Measurements from ENCODE around the gene CPLX3. TPM values are rescaled to one million over a fixed set of nuclear protein-coding genes. Genes with fewer than 3 reads are reported as not detected.

CPLX3 gene
- total RNA-seq, 1 experiment from 2014 or later: not detected

- H4K91ac ChIP-seq (ENCODE audit: insufficient read length, low read depth, low read length): no peak within 1 kb of the TSS
- Mint-ChIP-seq H3K4me1 (peaks cover 35 to 54% of the 10 kb centered on the region in 2 experiments), H3K27me3 (ENCODE audit: low read depth) (peaks cover 33% of the 10 kb centered on the region), H3K27ac (peak within 1 kb of the TSS in 1 of 3 experiments; percentile 71; a peak in 1 of 7 replicates), H3K4me3 (peak within 1 kb of the TSS; percentile 81 to 87), H3K36me3 (ENCODE audit: insufficient read depth in 1 of 3, low read depth in 3 of 3) (peaks cover 0 to 5% (median 4%) of the 10 kb centered on the region in 3 experiments; a peak in 3 of 7 replicates), H3K9me3 (no peaks in the 10 kb centered on the region)
- H4K5ac ChIP-seq (ENCODE audit: insufficient read length, low read depth, low read length): no peak within 1 kb of the TSS
- no peak within 1 kb of the TSS for H4K8ac ChIP-seq (replicated peaks; ENCODE audit: insufficient read length, low read depth, low read length)
- H3T11ph ChIP-seq (ENCODE audit: low read length): no peak within 1 kb of the TSS
- no peak within 1 kb of the TSS for H2BK5ac ChIP-seq (ENCODE audit: insufficient read length, low read length)
- H2AFZ ChIP-seq (ENCODE audit: low read length): no peak within 1 kb of the TSS
- no peak within 1 kb of the TSS for H2BK120ac ChIP-seq (ENCODE audit: low read depth, low read length, poor library complexity, severe bottlenecking)
- no peaks in the 10 kb centered on the region for H3K79me2 ChIP-seq (ENCODE audit: insufficient read depth, low read length)
- no CpG with 5 or more reads among the region's 74 CpGs for WGBS (ENCODE audit: extremely low coverage, insufficient read length, low lambda C conversion rate)
- H3K56ac ChIP-seq (ENCODE audit: insufficient read length, low read depth, low read length): no peak within 1 kb of the TSS
- no peak within 1 kb of the TSS for H3K27ac ChIP-seq (ENCODE audit: insufficient read length, low read depth, low read length)
- peak within 1 kb of the TSS; percentile 42; the same call in 1 of the 2 replicates for H3K14ac ChIP-seq (ENCODE audit: insufficient read depth, low read length)
- H4K20me1 ChIP-seq (ENCODE audit: control insufficient read depth, insufficient read depth, insufficient read length): no peaks in the 10 kb centered on the region
- H3K4me1 ChIP-seq (ENCODE audit: insufficient read depth, low read length): no peaks in the 10 kb centered on the region
- no peak within 1 kb of the TSS for H2BK15ac ChIP-seq (ENCODE audit: low read depth, low read length)
- H3K18ac ChIP-seq (ENCODE audit: insufficient read length, low read depth, low read length): no peak within 1 kb of the TSS
- peaks cover 11% of the 10 kb centered on the region for H3K23me2 ChIP-seq (ENCODE audit: insufficient read length, low read depth, low read length, poor library complexity, severe bottlenecking)
- peak within 1 kb of the TSS; percentile 31 for H3K9ac ChIP-seq (ENCODE audit: extremely low read depth, insufficient read length, low read length)
- TF ChIP-seq, protein P1, sequence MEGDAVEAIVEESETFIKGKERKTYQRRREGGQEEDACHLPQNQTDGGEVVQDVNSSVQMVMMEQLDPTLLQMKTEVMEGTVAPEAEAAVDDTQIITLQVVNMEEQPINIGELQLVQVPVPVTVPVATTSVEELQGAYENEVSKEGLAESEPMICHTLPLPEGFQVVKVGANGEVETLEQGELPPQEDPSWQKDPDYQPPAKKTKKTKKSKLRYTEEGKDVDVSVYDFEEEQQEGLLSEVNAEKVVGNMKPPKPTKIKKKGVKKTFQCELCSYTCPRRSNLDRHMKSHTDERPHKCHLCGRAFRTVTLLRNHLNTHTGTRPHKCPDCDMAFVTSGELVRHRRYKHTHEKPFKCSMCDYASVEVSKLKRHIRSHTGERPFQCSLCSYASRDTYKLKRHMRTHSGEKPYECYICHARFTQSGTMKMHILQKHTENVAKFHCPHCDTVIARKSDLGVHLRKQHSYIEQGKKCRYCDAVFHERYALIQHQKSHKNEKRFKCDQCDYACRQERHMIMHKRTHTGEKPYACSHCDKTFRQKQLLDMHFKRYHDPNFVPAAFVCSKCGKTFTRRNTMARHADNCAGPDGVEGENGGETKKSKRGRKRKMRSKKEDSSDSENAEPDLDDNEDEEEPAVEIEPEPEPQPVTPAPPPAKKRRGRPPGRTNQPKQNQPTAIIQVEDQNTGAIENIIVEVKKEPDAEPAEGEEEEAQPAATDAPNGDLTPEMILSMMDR (conservative IDR thresholded peaks at IDR 0.05): peak; percentile 59
- H3K27me3 ChIP-seq (ENCODE audit: insufficient read depth, low read length): peaks cover 4% of the 10 kb centered on the region; the same call in 1 of the 2 replicates
- peak within 1 kb of the TSS; percentile 92 for H3K4me2 ChIP-seq (ENCODE audit: insufficient read depth, insufficient read length, low read length)
- H2BK20ac ChIP-seq (ENCODE audit: low read depth, low read length, poor library complexity, severe bottlenecking): no peak within 1 kb of the TSS
- no peaks in the 10 kb centered on the region for H3K79me1 ChIP-seq (ENCODE audit: insufficient read depth, low read depth, low read length, poor library complexity, severe bottlenecking)
- H2BK12ac ChIP-seq (ENCODE audit: insufficient read length, low read depth, low read length): no peak within 1 kb of the TSS
- no peak within 1 kb of the TSS for H2AK5ac ChIP-seq (ENCODE audit: insufficient read length, low read length)
- H3K23ac ChIP-seq (ENCODE audit: insufficient read length, low read depth, low read length): no peak within 1 kb of the TSS
- DNase-seq: peak; percentile 62
- H3K9me3 ChIP-seq (ENCODE audit: control insufficient read depth, low read depth, low read length): no peaks in the 10 kb centered on the region
- H3K4ac ChIP-seq (ENCODE audit: low read depth, low read length): no peak within 1 kb of the TSS
Observed at GRCh38 chr15:74781431-74782258, 44.8 kb upstream of the CPLX3 start, which contains the start of gene CSK. Gene CSK (plus strand): TSS chr15:74782080. CDS start chr15:74798298, 16,218 bp downstream.

All from H9 (cell line).